Trophoblast cell (in vitro differentiated cells and primary cell): ENCODE data around the gene PHC1.
"Not testable (repeated sequence)": the region's sequence is repeated elsewhere in the genome, so short reads cannot be mapped to it uniquely, and the experiment has no call there.

Source experiments
- DNase-seq, 2 donors: peaks; one replicate each; pipeline ENCODE4 v3.0.0-alpha.2; 2016
- H2AFZ ChIP-seq: 2 replicates; pipeline ENCODE4 v1.6.1; 2013; ENCODE audit warnings: low read length, moderate library complexity, mild to moderate bottlenecking; ENCODE audit not compliant: insufficient read depth, poor library complexity
- H2AK5ac ChIP-seq: 2 replicates; pipeline ENCODE4 v1.6.1; 2013; ENCODE audit warnings: mild to moderate bottlenecking, low read length
- H2BK120ac ChIP-seq: 2 replicates; pipeline ENCODE4 v1.6.1; 2013; ENCODE audit warnings: low read length, mild to moderate bottlenecking, moderate library complexity; ENCODE audit not compliant: insufficient read depth, poor library complexity
- H2BK12ac ChIP-seq: 2 replicates; pipeline ENCODE4 v1.6.1; 2013; ENCODE audit warnings: mild to moderate bottlenecking, low read length, moderate library complexity
- H2BK5ac ChIP-seq: 2 replicates; pipeline ENCODE4 v1.6.1; 2013; ENCODE audit warnings: low read length, low read depth, moderate library complexity, mild to moderate bottlenecking; ENCODE audit not compliant: poor library complexity
- H3K14ac ChIP-seq: 2 replicates; pipeline ENCODE4 v1.6.1; 2013; ENCODE audit warnings: mild to moderate bottlenecking, low read length
- H3K18ac ChIP-seq: 2 replicates; pipeline ENCODE4 v1.6.1; 2013; ENCODE audit warnings: mild to moderate bottlenecking, low read length
- H3K23ac ChIP-seq: 2 replicates; pipeline ENCODE4 v1.6.1; 2013; ENCODE audit warnings: low read length
- H3K27ac ChIP-seq: 2 replicates; pipeline ENCODE4 v1.5.1; 2013; ENCODE audit warnings: low read depth, mild to moderate bottlenecking, inconsistent platforms, low read length, moderate library complexity
- H3K27me3 ChIP-seq: 2 replicates; pipeline ENCODE4 v1.6.1; 2013; ENCODE audit warnings: inconsistent platforms, mild to moderate bottlenecking, low read length, moderate library complexity; ENCODE audit not compliant: insufficient read depth
- H3K36me3 ChIP-seq, 2 experiments: 1 replicate in 1 of 2; 2 replicates in 1 of 2; pipeline ENCODE4 v1.6.1; 2013; ENCODE audit warnings: low read length in 2 of 2, mild to moderate bottlenecking in 2 of 2, moderate library complexity in 1 of 2; ENCODE audit not compliant: insufficient read depth in 2 of 2, control insufficient read depth in 1 of 2
- H3K4ac ChIP-seq: 2 replicates; pipeline ENCODE4 v1.6.1; 2013; ENCODE audit warnings: low read depth, mild to moderate bottlenecking, low read length, moderate library complexity
- H3K4me1 ChIP-seq, 2 experiments: 1 replicate in 1 of 2; 2 replicates in 1 of 2; pipeline ENCODE4 v1.6.1; 2013; ENCODE audit warnings: low read length in 2 of 2, mild to moderate bottlenecking in 2 of 2, moderate library complexity in 1 of 2; ENCODE audit not compliant: insufficient read depth in 2 of 2, control insufficient read depth in 1 of 2
- H3K4me2 ChIP-seq: 2 replicates; pipeline ENCODE4 v1.6.1; 2013; ENCODE audit warnings: inconsistent platforms, mild to moderate bottlenecking, low read length, moderate library complexity
- H3K4me3 ChIP-seq: 2 replicates; pipeline ENCODE4 v1.5.1; 2013; ENCODE audit warnings: mild to moderate bottlenecking, low read depth, low read length, inconsistent platforms
- H3K79me1 ChIP-seq: one replicate; pipeline ENCODE4 v1.6.1; 2013; ENCODE audit warnings: low read length
- H3K79me2 ChIP-seq: 2 replicates; pipeline ENCODE4 v1.6.1; 2013; ENCODE audit warnings: low read length, mild to moderate bottlenecking; ENCODE audit not compliant: control insufficient read depth, insufficient read depth, poor library complexity
- H3K9ac ChIP-seq: 2 replicates; pipeline ENCODE4 v1.6.1; 2013; ENCODE audit warnings: mild to moderate bottlenecking, low read length
- H3K9me3 ChIP-seq: 2 replicates; pipeline ENCODE4 v1.6.1; 2013; ENCODE audit warnings: low read depth, mild to moderate bottlenecking, control low read depth, inconsistent platforms, low read length; ENCODE audit not compliant: insufficient read depth
- H4K12ac ChIP-seq: 2 replicates; pipeline ENCODE4 v1.6.1; 2013; ENCODE audit warnings: low read depth, mild to moderate bottlenecking, low read length, moderate library complexity
- H4K8ac ChIP-seq: 2 replicates; pipeline ENCODE4 v1.6.1; 2013; ENCODE audit warnings: low read depth, mild to moderate bottlenecking, low read length, moderate library complexity
- H4K91ac ChIP-seq: one replicate; pipeline ENCODE4 v1.6.1; 2013; ENCODE audit warnings: low read depth, mild to moderate bottlenecking, low read length, moderate library complexity
- WGBS: extraction: QIAGEN DNeasy Blood & Tissue Kit; methylation state at CpG from one replicate; pipeline ENCODE4 v1.1.7; 2013; ENCODE audit warnings: missing lambda C conversion rate; ENCODE audit not compliant: insufficient read length, insufficient coverage; ENCODE audit errors: extremely low coverage; 5-methylcytosine and 5-hydroxymethylcytosine counted together

PHC1 gene

DNA sequence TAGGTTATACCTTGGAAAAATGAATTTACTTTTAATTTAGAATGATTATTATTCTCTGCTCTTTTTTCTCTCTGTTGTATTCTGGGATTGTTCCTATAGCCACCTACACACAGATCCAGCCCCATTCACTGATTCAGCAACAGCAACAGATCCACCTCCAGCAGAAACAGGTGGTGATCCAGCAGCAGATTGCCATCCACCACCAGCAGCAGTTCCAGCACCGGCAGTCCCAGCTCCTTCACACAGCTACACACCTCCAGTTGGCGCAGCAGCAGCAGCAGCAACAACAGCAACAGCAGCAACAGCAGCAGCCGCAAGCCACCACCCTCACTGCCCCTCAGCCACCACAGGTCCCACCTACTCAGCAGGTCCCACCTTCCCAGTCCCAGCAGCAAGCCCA lies 18.2 kb downstream of the PHC1 start:
- not testable (repeated sequence) for H3K9ac ChIP-seq, H3K4me1 ChIP-seq, H4K8ac ChIP-seq, H3K18ac ChIP-seq, H3K27ac ChIP-seq, H3K27me3 ChIP-seq, H2BK5ac ChIP-seq, H3K4ac ChIP-seq, H3K4me2 ChIP-seq, H3K4me3 ChIP-seq, H3K79me2 ChIP-seq, H3K14ac ChIP-seq, H2AK5ac ChIP-seq, H3K23ac ChIP-seq, H2BK12ac ChIP-seq, H3K79me1 ChIP-seq, H2BK120ac ChIP-seq, H2AFZ ChIP-seq, H4K91ac ChIP-seq, DNase-seq, H3K9me3 ChIP-seq, H4K12ac ChIP-seq
- peaks cover 24 to 34% of the 10 kb centered on the region in 2 experiments for H3K36me3 ChIP-seq
- no CpG with 5 or more reads among the region's 3 CpGs for WGBS

DNA sequence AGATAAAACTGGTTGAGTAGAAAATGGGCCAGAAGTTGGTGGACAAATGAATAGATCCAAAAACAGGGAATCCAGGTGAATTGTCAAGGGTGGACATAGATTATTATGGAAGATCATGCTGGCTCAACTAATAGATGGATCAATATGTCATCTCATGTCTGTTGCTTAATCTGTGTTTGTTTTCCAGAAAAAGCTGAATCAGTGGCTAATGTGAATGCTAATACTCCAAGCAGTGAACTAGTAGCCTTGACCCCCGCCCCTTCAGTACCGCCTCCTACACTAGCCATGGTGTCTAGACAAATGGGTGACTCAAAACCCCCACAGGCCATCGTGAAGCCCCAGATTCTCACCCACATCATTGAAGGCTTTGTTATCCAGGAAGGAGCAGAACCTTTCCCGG lies 19.8 kb downstream of the PHC1 start:
- H2BK5ac ChIP-seq, H4K12ac ChIP-seq, H3K4ac ChIP-seq, H2BK12ac ChIP-seq, DNase-seq, H2AK5ac ChIP-seq, H3K23ac ChIP-seq, H4K91ac ChIP-seq, H3K27ac ChIP-seq, H3K79me1 ChIP-seq, H2AFZ ChIP-seq, H3K9me3 ChIP-seq, H3K9ac ChIP-seq, H3K14ac ChIP-seq, H3K18ac ChIP-seq, H3K79me2 ChIP-seq, H3K4me3 ChIP-seq, H2BK120ac ChIP-seq, H3K27me3 ChIP-seq, H3K4me1 ChIP-seq, H4K8ac ChIP-seq, H3K4me2 ChIP-seq: not testable (repeated sequence)
- no CpG with 5 or more reads among the region's 4 CpGs for WGBS
- peaks cover 27 to 40% of the 10 kb centered on the region in 2 experiments for H3K36me3 ChIP-seq

DNA sequence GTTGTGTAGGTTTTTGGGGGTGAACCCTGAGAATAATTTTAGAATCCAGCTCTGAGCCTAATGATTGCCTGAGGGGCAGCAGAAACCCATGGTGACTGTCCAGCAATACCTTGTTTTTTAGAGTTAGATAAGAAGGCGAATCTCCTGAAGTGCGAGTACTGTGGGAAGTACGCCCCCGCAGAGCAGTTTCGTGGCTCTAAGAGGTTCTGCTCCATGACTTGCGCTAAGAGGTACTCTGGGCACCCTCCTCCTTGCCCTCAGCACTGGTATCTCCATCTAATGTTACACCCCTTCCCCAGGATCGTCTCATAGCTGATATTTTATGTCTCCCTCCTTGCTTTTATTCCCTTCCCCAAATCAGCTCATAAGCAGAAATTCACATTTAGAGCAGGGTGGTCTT lies 22.4 kb downstream of the PHC1 start:
- H3K4ac ChIP-seq, result no peak overlapping the region
- H3K9me3 ChIP-seq, result no peaks in the 10 kb centered on the region
- H3K18ac ChIP-seq, result no peak overlapping the region
- no peak overlapping the region for H4K8ac ChIP-seq
- H3K79me1 ChIP-seq, result no peaks in the 10 kb centered on the region
- H2AFZ ChIP-seq, result no peak overlapping the region
- H3K9ac ChIP-seq, result no peak overlapping the region
- H3K4me2 ChIP-seq, result no peak overlapping the region
- H3K4me3 ChIP-seq, result no peak overlapping the region
- H3K14ac ChIP-seq, result no peak overlapping the region
- H3K23ac ChIP-seq, result no peak overlapping the region
- H2AK5ac ChIP-seq, result no peak overlapping the region
- no peaks in the 10 kb centered on the region for H3K27me3 ChIP-seq
- no peak overlapping the region for H4K91ac ChIP-seq
- H4K12ac ChIP-seq, result no peak overlapping the region
- no CpG with 5 or more reads among the region's 7 CpGs for WGBS
- no peak overlapping the region for H2BK5ac ChIP-seq
- no peaks in the 10 kb centered on the region for H3K4me1 ChIP-seq
- H3K79me2 ChIP-seq, result no peaks in the 10 kb centered on the region
- DNase-seq, result no peak
- H2BK12ac ChIP-seq, result no peak overlapping the region
- H3K27ac ChIP-seq, result no peak overlapping the region
- peaks cover 25 to 37% of the 10 kb centered on the region in 2 experiments for H3K36me3 ChIP-seq
- H2BK120ac ChIP-seq, result no peak overlapping the region

DNA sequence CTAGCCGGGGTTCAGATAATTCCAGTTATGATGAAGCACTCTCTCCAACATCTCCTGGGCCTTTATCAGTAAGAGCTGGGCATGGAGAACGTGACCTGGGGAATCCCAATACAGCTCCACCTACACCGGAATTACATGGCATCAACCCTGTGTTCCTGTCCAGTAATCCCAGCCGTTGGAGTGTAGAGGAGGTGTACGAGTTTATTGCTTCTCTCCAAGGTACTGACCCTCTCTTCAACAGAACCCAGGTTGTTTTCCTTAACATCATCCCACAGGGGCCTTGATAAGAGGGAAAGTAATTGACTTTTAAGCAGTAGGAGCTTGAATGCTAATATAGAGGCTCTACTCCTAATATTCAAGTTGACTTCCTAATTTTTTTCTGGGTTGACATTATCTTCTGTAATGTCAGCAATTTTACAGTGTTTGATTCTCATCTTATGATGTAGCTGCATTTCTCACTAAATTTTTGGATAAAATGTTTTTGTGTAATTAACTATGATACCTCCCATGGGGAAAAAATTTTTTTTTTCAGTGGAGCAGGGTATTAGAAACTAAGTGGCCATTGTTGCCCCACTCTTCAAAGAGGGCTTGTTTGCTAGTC lies 23.6 kb downstream of the PHC1 start:
- not testable (repeated sequence) for H3K4ac ChIP-seq, H3K9ac ChIP-seq, H4K12ac ChIP-seq, H3K79me2 ChIP-seq, H2BK5ac ChIP-seq, H3K4me2 ChIP-seq, H3K14ac ChIP-seq, H3K4me3 ChIP-seq, H2BK12ac ChIP-seq, H3K27me3 ChIP-seq, H4K91ac ChIP-seq, H3K23ac ChIP-seq, H2BK120ac ChIP-seq, H3K4me1 ChIP-seq, H3K27ac ChIP-seq, H2AFZ ChIP-seq, H4K8ac ChIP-seq, H3K79me1 ChIP-seq, H3K9me3 ChIP-seq, DNase-seq, H2AK5ac ChIP-seq, H3K18ac ChIP-seq
- no CpG with 5 or more reads among the region's 5 CpGs for WGBS
- peaks cover 28 to 40% of the 10 kb centered on the region in 2 experiments for H3K36me3 ChIP-seq
